OCI-LY7 (cell line): Measurements from ENCODE around the gene UTS2R.

Experiments used
- EZH2phosphoT487 ChIP-seq: fragments of 200-600 bp; sonication (generic); IDR thresholded peaks from 2 replicates; pipeline ENCODE4 v1.6.1; 2018; ENCODE audit warnings: low read depth, borderline replicate concordance, mild to moderate bottlenecking, mixed run types, antibody characterized with exemption, low read length, moderate library complexity, mixed read lengths
- TF ChIP-seq, protein P1 (sequence below): fragments of 200-600 bp; sonication (generic); conservative IDR thresholded peaks from 2 replicates; pipeline ENCODE4 v1.5.1; 2014; ENCODE audit warnings: mild to moderate bottlenecking, antibody characterized with exemption, low read length, moderate library complexity, mixed read lengths

- TF ChIP-seq, protein P1, sequence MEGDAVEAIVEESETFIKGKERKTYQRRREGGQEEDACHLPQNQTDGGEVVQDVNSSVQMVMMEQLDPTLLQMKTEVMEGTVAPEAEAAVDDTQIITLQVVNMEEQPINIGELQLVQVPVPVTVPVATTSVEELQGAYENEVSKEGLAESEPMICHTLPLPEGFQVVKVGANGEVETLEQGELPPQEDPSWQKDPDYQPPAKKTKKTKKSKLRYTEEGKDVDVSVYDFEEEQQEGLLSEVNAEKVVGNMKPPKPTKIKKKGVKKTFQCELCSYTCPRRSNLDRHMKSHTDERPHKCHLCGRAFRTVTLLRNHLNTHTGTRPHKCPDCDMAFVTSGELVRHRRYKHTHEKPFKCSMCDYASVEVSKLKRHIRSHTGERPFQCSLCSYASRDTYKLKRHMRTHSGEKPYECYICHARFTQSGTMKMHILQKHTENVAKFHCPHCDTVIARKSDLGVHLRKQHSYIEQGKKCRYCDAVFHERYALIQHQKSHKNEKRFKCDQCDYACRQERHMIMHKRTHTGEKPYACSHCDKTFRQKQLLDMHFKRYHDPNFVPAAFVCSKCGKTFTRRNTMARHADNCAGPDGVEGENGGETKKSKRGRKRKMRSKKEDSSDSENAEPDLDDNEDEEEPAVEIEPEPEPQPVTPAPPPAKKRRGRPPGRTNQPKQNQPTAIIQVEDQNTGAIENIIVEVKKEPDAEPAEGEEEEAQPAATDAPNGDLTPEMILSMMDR: no peak
- TF ChIP-seq EZH2phosphoT487: no peak
These were observed 41.0 kb upstream of the UTS2R start for GRCh38 chr17:82330322-82331239.
